Measurements from ENCODE around the gene RALGAPB.

- TF ChIP-seq POLR2A (IDR thresholded peaks at IDR 0.05; ENCODE audit: low read length) (no peak), GATA1 (IDR thresholded peaks at IDR 0.05; ENCODE audit: low read depth, low read length) (no peak)
Measured at GRCh38 chr20:38557174-38557573, 84.5 kb downstream of the RALGAPB start.

Data from erythroblast (primary cell).